ENCODE results near the gene CHKA. TPM values are rescaled to one million over a fixed set of nuclear protein-coding genes. Genes with fewer than 3 reads are reported as not detected.

CHKA gene
- total and polyA plus RNA-seq, 2 donors (not counting 3 experiments of a cell fraction or from before 2014, with no cell fraction given), result 21.4 to 25.1 TPM

DNA sequence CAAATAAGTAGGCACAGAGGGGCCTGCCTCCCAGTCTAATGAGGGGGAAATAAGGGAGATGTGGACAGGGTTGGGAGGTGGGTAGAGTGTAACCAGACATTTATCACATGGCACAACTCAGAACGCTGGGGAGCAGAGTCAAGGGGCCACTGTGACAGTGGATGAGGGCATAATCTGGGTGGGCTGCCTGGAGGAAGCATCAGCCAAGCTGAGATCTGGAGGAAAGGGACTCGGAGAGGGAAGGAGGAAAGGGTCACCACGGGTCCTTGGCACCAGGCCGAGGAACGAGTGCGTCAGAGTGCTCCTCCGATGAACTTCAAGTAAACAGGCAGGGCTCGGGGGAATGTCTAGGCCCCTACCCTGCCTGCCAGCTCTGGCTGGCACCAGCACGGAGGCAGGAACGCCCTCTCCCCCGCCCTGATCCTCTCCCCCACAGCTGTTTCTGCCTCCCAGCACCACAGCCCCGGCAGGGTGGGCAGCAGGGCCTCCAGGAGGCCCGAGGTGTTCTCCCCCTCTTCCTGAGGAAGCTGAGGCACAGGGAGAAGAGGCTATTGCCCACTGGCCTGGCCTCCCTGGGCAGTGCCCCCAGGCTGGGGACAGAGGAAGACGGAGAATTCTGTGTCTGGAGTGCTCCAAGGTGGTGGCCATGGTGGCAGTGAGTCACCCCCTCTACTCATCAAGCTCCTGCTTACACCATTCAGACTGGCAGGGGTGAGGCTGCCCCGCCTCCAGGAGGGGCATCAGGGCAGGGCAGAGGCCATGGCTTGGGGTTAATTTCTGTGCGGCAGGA lies 106.8 kb downstream of the CHKA start:
- no peaks in the 10 kb centered on the region for H3K9me3 ChIP-seq (replicated peaks; ENCODE audit: control insufficient read depth, insufficient read depth, low read length)
- H2AFZ ChIP-seq (ENCODE audit: low read depth, low read length), result peak overlapping the region; percentile 77
- BruUV-seq (replicated peaks), result no TSS peak
- peak; percentile 40 for FAIRE-seq
- H3K27me3 ChIP-seq (ENCODE audit: control insufficient read depth in 2 of 2, insufficient read depth in 2 of 2, low read length in 2 of 2), result no peaks in the 10 kb centered on the region
- H3K9me1 ChIP-seq (replicated peaks; ENCODE audit: control insufficient read depth, extremely low read depth, insufficient read depth, low read length), result no peaks in the 10 kb centered on the region
- peaks cover 11% of the 10 kb centered on the region for H3K4me1 ChIP-seq (ENCODE audit: control insufficient read depth, extremely low read depth, insufficient read depth, low read length)
- no peaks in the 10 kb centered on the region for H3K36me3 ChIP-seq (ENCODE audit: control insufficient read depth in 2 of 2, extremely low read depth in 1 of 2, insufficient read depth in 2 of 2, low read length in 2 of 2)
- H3K27ac ChIP-seq (ENCODE audit: insufficient read depth, low read depth, low read length), result peak overlapping the region; percentile 62
- dilution Hi-C loops (cut with MboI; ENCODE audit: extremely low pct_ligation_motif_present, low sequenced_read_pairs) (no loop called here), intact Hi-C loops (cut with micrococcal nuclease) (no loop called here)
- no peak overlapping the region for H3K9ac ChIP-seq (replicated peaks; ENCODE audit: extremely low read depth, insufficient read depth, low read length)
- no peaks in the 10 kb centered on the region for H4K20me1 ChIP-seq (replicated peaks; ENCODE audit: control insufficient read depth, extremely low read depth, insufficient read depth, low read length)
- H3K4me3 ChIP-seq (replicated peaks in 1 of 3; ENCODE audit: insufficient read depth in 1 of 3, low read depth in 1 of 3, low read length in 3 of 3), result no peak overlapping the region
- POLR2A ChIA-PET, result no interaction called here
- peak; percentile 86 for DNase-seq (ENCODE audit: low read depth, low spot score)
- CTCF ChIA-PET, result interaction anchor here (0.8 to 1.2 kb wide), 3 partner anchors 9 to 59 kb away, joined by 3 to 4 read pairs (median 4); no protein-coding TSS in a partner anchor
- TF ChIP-seq, protein P1, sequence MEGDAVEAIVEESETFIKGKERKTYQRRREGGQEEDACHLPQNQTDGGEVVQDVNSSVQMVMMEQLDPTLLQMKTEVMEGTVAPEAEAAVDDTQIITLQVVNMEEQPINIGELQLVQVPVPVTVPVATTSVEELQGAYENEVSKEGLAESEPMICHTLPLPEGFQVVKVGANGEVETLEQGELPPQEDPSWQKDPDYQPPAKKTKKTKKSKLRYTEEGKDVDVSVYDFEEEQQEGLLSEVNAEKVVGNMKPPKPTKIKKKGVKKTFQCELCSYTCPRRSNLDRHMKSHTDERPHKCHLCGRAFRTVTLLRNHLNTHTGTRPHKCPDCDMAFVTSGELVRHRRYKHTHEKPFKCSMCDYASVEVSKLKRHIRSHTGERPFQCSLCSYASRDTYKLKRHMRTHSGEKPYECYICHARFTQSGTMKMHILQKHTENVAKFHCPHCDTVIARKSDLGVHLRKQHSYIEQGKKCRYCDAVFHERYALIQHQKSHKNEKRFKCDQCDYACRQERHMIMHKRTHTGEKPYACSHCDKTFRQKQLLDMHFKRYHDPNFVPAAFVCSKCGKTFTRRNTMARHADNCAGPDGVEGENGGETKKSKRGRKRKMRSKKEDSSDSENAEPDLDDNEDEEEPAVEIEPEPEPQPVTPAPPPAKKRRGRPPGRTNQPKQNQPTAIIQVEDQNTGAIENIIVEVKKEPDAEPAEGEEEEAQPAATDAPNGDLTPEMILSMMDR (IDR thresholded peaks at IDR 0.05; ENCODE audit: extremely low read depth in 1 of 2, insufficient read depth in 1 of 2, low read depth in 1 of 2, low read length in 2 of 2), result no peak
- TF ChIP-seq FOS (IDR thresholded peaks at IDR 0.05; ENCODE audit: borderline replicate concordance, insufficient read depth, low read length) (no peak), POLR2AphosphoS5 (IDR thresholded peaks at IDR 0.05; ENCODE audit: insufficient read depth, low read depth, low read length) (peak; percentile 48), GATA2 (IDR thresholded peaks at IDR 0.05; ENCODE audit: insufficient read depth, insufficient read length, low read depth, low read length) (no peak)
- H3K79me2 ChIP-seq (ENCODE audit: control insufficient read depth, insufficient read depth, low read length), result no peaks in the 10 kb centered on the region
- no peak overlapping the region for H3K4me2 ChIP-seq (ENCODE audit: insufficient read depth, low read length)

All from endothelial cell of umbilical vein (primary cell).